KMS-11 (cell line): ENCODE measurements around the gene TP63.

Source experiments
- H2AFZ ChIP-seq: fragments of 200-600 bp; sonication (generic); 2 replicates; pipeline ENCODE4 v1.6.1; 2016; ENCODE audit warnings: antibody characterized with exemption, mixed run types, low read depth
- H3K27ac ChIP-seq: fragments of 200-600 bp; sonication (generic); 2 replicates; pipeline ENCODE4 v1.6.1; 2016; ENCODE audit warnings: mild to moderate bottlenecking, mixed run types
- H3K27me3 ChIP-seq: fragments of 200-600 bp; sonication (generic); 2 replicates; pipeline ENCODE4 v1.6.1; 2017; ENCODE audit warnings: mild to moderate bottlenecking, low read depth, mixed run types, moderate library complexity; ENCODE audit not compliant: insufficient read depth
- H3K36me3 ChIP-seq: fragments of 200-600 bp; sonication (generic); 2 replicates; pipeline ENCODE4 v1.6.1; 2017; ENCODE audit warnings: mild to moderate bottlenecking, mixed run types; ENCODE audit not compliant: insufficient read depth
- H3K4me1 ChIP-seq: fragments of 200-600 bp; sonication (generic); 2 replicates; pipeline ENCODE4 v1.6.1; 2016; ENCODE audit warnings: mild to moderate bottlenecking, low read depth, mixed run types; ENCODE audit not compliant: poor library complexity, severe bottlenecking
- H3K4me2 ChIP-seq: fragments of 200-600 bp; sonication (generic); 2 replicates; pipeline ENCODE4 v1.7.0; 2016; ENCODE audit warnings: mild to moderate bottlenecking, mixed run types
- H3K4me3 ChIP-seq: fragments of 200-600 bp; sonication (generic); IDR thresholded peaks from 2 replicates; pipeline ENCODE4 v1.6.1; 2017; ENCODE audit warnings: low read depth, low read length, mixed read lengths; ENCODE audit not compliant: insufficient read depth
- H3K79me2 ChIP-seq: fragments of 200-600 bp; sonication (generic); 2 replicates; pipeline ENCODE4 v1.6.1; 2016; ENCODE audit warnings: low read depth, mixed run types; ENCODE audit not compliant: insufficient read depth
- H3K9ac ChIP-seq: fragments of 200-600 bp; sonication (generic); 2 replicates; pipeline ENCODE4 v1.6.1; 2016; ENCODE audit warnings: mild to moderate bottlenecking, mixed run types
- H4K20me1 ChIP-seq: fragments of 200-600 bp; sonication (generic); 2 replicates; pipeline ENCODE4 v1.6.1; 2016; ENCODE audit warnings: mild to moderate bottlenecking, mixed run types; ENCODE audit not compliant: insufficient read depth
- CTCF ChIP-seq: fragments of 200-600 bp; sonication (generic); conservative IDR thresholded peaks from 2 replicates; pipeline ENCODE4 v1.6.1; 2017; ENCODE audit warnings: low read depth, mild to moderate bottlenecking, antibody characterized with exemption, low read length, moderate library complexity, mixed read lengths

TP63 gene

GRCh38 chr3:189862385-189862998 lies 231.3 kb downstream of the TP63 start:
- no peaks in the 10 kb centered on the region for H3K36me3 ChIP-seq
- H3K4me1 ChIP-seq: no peaks in the 10 kb centered on the region
- H3K27ac ChIP-seq: no peak overlapping the region
- H4K20me1 ChIP-seq: no peaks in the 10 kb centered on the region
- TF ChIP-seq CTCF: no peak
- no peak overlapping the region for H3K9ac ChIP-seq
- no peaks in the 10 kb centered on the region for H3K27me3 ChIP-seq
- no peak overlapping the region for H3K4me2 ChIP-seq
- H3K79me2 ChIP-seq: no peaks in the 10 kb centered on the region
- H3K4me3 ChIP-seq: no peak overlapping the region
- H2AFZ ChIP-seq: no peak overlapping the region

- H3K27ac ChIP-seq: no peak overlapping the region
- no peaks in the 10 kb centered on the region for H3K36me3 ChIP-seq
- H3K27me3 ChIP-seq: no peaks in the 10 kb centered on the region
- H3K79me2 ChIP-seq: no peaks in the 10 kb centered on the region
- H3K4me3 ChIP-seq: no peak overlapping the region
- no peaks in the 10 kb centered on the region for H4K20me1 ChIP-seq
- no peaks in the 10 kb centered on the region for H3K4me1 ChIP-seq
- H3K9ac ChIP-seq: no peak overlapping the region
- no peak overlapping the region for H3K4me2 ChIP-seq
- no peak for TF ChIP-seq CTCF
- no peak overlapping the region for H2AFZ ChIP-seq
Measured at GRCh38 chr3:189863031-189863430, 231.8 kb downstream of the TP63 start.

GRCh38 chr3:189868061-189868460 lies 236.9 kb downstream of the TP63 start:
- no peaks in the 10 kb centered on the region for H3K27me3 ChIP-seq
- H3K36me3 ChIP-seq: no peaks in the 10 kb centered on the region
- H3K9ac ChIP-seq: no peak overlapping the region
- H3K4me2 ChIP-seq: no peak overlapping the region
- no peaks in the 10 kb centered on the region for H4K20me1 ChIP-seq
- no peak overlapping the region for H3K27ac ChIP-seq
- H3K4me3 ChIP-seq: no peak overlapping the region
- H3K79me2 ChIP-seq: no peaks in the 10 kb centered on the region
- no peak for TF ChIP-seq CTCF
- no peak overlapping the region for H2AFZ ChIP-seq
- no peaks in the 10 kb centered on the region for H3K4me1 ChIP-seq

- H3K27me3 ChIP-seq: no peaks in the 10 kb centered on the region
- no peak overlapping the region for H3K27ac ChIP-seq
- no peak overlapping the region for H3K4me2 ChIP-seq
- no peak overlapping the region for H2AFZ ChIP-seq
- no peak for TF ChIP-seq CTCF
- H3K36me3 ChIP-seq: no peaks in the 10 kb centered on the region
- H3K79me2 ChIP-seq: no peaks in the 10 kb centered on the region
- no peaks in the 10 kb centered on the region for H4K20me1 ChIP-seq
- no peak overlapping the region for H3K4me3 ChIP-seq
- H3K9ac ChIP-seq: no peak overlapping the region
- H3K4me1 ChIP-seq: no peaks in the 10 kb centered on the region
Measured at GRCh38 chr3:189869165-189869564, 238.0 kb downstream of the TP63 start.
